ENCODE results near the gene GZMB. TPM values are rescaled to one million over a fixed set of nuclear protein-coding genes. Genes with fewer than 3 reads are reported as not detected.

GZMB gene
- total RNA-seq, 1 donor from 2014 or later: not detected

DNA sequence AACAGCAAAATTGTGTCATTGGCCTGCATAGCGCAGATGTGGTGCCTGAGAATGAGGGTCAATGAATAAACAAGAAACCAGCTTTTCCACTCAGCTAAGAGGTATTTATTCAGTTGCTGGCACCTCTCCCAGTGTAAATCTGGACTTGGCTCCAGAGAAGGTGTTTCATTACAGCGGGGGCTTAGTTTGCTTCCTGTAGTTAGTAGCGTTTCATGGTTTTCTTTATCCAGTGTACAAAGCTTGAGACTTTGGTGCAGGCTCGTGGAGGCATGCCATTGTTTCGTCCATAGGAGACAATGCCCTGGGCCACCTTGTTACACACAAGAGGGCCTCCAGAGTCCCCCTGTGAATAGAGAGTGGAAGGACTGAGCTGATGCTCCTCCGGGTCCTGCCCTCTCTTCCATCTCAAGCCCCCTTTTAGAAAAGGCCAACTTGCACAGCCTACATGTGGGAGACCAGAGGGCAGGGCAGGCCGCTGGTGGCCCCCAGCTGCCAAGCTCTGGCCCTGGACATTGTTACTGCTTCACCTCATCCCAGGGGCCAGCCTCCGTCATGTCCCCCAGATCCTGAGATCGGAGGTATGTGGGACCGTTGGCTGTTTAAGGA lies 3.0 kb downstream of the GZMB start:
- Mint-ChIP-seq H3K36me3 (peaks cover 2% of the 10 kb centered on the region), H3K9me3 (peaks cover 61% of the 10 kb centered on the region), H3K27ac (no peak overlapping the region), H3K4me3 (no peak overlapping the region), H3K27me3 (ENCODE audit: low read depth) (no peaks in the 10 kb centered on the region), H3K4me1 (no peaks in the 10 kb centered on the region)
- DNase-seq (ENCODE audit: low spot score in 2 of 2, unreplicated experiment in 2 of 2): no peak
- TF ChIP-seq, protein P1, sequence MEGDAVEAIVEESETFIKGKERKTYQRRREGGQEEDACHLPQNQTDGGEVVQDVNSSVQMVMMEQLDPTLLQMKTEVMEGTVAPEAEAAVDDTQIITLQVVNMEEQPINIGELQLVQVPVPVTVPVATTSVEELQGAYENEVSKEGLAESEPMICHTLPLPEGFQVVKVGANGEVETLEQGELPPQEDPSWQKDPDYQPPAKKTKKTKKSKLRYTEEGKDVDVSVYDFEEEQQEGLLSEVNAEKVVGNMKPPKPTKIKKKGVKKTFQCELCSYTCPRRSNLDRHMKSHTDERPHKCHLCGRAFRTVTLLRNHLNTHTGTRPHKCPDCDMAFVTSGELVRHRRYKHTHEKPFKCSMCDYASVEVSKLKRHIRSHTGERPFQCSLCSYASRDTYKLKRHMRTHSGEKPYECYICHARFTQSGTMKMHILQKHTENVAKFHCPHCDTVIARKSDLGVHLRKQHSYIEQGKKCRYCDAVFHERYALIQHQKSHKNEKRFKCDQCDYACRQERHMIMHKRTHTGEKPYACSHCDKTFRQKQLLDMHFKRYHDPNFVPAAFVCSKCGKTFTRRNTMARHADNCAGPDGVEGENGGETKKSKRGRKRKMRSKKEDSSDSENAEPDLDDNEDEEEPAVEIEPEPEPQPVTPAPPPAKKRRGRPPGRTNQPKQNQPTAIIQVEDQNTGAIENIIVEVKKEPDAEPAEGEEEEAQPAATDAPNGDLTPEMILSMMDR (IDR thresholded peaks at IDR 0.05; ENCODE audit: unreplicated experiment): no peak

DNA sequence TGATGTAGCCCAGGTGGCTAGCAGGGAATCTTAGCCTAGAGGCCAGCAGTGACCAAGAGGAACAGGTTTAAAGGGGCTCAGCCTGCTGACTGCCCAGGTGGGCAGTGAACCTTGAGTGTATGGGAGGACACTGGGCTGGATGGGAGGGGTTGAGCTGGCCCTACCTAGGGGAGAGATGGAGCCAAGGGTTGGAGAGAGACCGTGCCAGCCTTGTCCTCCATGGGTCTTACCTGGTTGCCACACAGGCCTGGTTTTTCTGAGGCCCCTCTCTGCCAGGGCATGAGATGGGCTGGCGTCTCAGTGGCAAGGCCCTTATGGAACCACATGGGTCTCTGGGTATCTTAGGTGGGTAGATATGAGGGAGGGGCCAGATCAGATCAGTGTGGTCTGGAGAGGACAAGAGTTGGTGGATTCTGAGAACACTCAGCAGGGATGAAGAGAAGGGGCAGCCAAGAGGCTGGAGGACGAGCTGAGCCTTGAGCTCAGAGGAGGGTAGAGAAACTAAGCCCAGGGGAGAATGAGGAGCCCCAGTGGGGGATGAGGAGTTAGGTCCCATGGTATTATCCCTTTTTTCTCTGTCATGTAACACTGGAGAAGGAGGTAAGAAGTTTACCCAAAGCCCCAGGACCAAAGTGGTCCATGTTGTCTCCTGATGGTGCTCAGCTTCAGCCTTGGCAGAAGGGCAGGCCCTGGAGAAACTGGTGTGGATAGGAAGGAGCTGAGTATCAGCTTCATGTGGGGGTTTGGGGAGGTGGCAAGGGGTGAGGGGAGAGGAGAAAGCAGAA lies 3.7 kb downstream of the GZMB start:
- Mint-ChIP-seq H3K27ac (no peak overlapping the region), H3K4me3 (no peak overlapping the region), H3K27me3 (ENCODE audit: low read depth) (no peaks in the 10 kb centered on the region), H3K36me3 (peaks cover 2% of the 10 kb centered on the region), H3K4me1 (no peaks in the 10 kb centered on the region), H3K9me3 (peaks cover 66% of the 10 kb centered on the region)
- TF ChIP-seq, protein P1 (IDR thresholded peaks at IDR 0.05; ENCODE audit: unreplicated experiment): no peak
- no peak for DNase-seq (ENCODE audit: low spot score in 2 of 2, unreplicated experiment in 2 of 2)

DNA sequence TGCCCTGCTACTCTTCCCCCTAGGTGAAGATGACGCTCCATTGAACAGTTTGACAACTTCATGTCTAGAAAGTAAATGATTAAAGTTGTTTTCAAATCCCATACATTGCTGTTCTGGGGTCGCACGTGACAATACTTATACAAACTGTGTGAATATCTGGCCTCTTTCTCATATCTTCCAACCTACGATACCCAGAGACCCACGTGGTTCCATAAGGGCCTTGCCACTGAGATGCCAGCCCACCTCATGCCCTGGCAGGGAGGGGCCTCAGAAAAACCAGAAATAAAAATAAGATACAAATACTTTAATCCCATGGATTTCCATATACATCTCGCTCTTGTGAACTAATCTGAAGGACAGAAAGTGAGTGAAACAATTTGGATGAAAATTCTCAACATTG lies 4.5 kb downstream of the GZMB start:
- no peak overlapping the region for H3K27ac Mint-ChIP-seq
- TF ChIP-seq, protein P1 (IDR thresholded peaks at IDR 0.05; ENCODE audit: unreplicated experiment): no peak
- DNase-seq (ENCODE audit: low spot score in 2 of 2, unreplicated experiment in 2 of 2): no peak
- H3K4me1 Mint-ChIP-seq: no peaks in the 10 kb centered on the region
- H3K27me3 Mint-ChIP-seq (ENCODE audit: low read depth): no peaks in the 10 kb centered on the region
- peaks cover 2% of the 10 kb centered on the region for H3K36me3 Mint-ChIP-seq
- no peak overlapping the region for H3K4me3 Mint-ChIP-seq
- H3K9me3 Mint-ChIP-seq: peaks cover 66% of the 10 kb centered on the region

DNA sequence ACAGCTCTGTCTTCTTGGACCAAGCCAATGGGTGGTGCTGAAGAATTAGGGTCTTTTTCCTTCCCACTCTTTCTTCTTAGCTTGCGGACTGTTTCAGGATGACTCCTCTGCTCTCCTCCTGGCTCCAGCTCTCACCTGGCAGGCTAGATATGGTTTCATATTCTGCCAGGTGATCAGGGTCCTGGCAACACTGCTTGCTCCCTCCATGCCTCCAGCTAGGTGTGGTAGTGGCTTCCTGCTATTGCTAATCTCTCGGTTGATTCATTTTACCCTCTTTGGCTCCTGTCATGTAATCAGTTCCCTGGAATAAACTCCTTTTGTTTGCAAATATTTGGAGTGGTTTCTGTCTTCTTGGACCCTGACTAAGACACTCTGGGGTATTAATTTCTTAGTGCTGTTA lies 20.2 kb downstream of the GZMB start:
- TF ChIP-seq, protein P1 (IDR thresholded peaks at IDR 0.05; ENCODE audit: unreplicated experiment): no peak
- H3K4me1 Mint-ChIP-seq: no peaks in the 10 kb centered on the region
- no peaks in the 10 kb centered on the region for H3K27me3 Mint-ChIP-seq (ENCODE audit: low read depth)
- H3K36me3 Mint-ChIP-seq: peaks cover 1% of the 10 kb centered on the region
- H3K27ac Mint-ChIP-seq: no peak overlapping the region
- DNase-seq (ENCODE audit: low spot score in 2 of 2, unreplicated experiment in 2 of 2): no peak
- H3K4me3 Mint-ChIP-seq: no peak overlapping the region
- peaks cover 83% of the 10 kb centered on the region for H3K9me3 Mint-ChIP-seq

DNA sequence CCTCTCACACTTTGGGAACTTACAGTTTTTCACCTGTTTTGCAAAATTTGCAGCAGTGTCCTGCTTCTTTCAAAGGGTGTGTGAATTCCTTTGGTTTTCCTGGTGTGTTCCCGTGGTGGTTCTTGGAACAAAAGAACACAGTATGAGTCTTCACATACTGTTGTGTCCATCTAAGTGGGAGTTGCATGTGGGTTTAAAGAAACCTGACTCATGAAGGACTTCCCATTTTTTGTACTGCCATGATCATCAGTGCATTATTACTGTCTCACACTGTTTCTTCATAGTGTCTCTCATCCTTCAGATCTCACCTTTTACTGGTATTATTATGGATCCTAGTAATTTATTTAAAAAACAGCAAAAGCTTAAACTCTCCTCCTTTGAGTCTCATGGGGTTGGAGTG lies 20.7 kb downstream of the GZMB start:
- H3K9me3 Mint-ChIP-seq: peaks cover 83% of the 10 kb centered on the region
- H3K27ac Mint-ChIP-seq: no peak overlapping the region
- no peaks in the 10 kb centered on the region for H3K27me3 Mint-ChIP-seq (ENCODE audit: low read depth)
- TF ChIP-seq, protein P1 (IDR thresholded peaks at IDR 0.05; ENCODE audit: unreplicated experiment): no peak
- H3K36me3 Mint-ChIP-seq: peaks cover 1% of the 10 kb centered on the region
- H3K4me1 Mint-ChIP-seq: no peaks in the 10 kb centered on the region
- no peak overlapping the region for H3K4me3 Mint-ChIP-seq
- DNase-seq (ENCODE audit: low spot score in 2 of 2, unreplicated experiment in 2 of 2): no peak
